ENCODE results near the gene SIRPB2. TPM values are rescaled to one million over a fixed set of nuclear protein-coding genes. Genes with fewer than 3 reads are reported as not detected.

The SIRPB2 gene
- total and polyA plus RNA-seq, 2 of the 8 experiments (the other 6 are each of a cell fraction or from before 2014, with no cell fraction given): 0.28 TPM; not detected in 1

DNA sequence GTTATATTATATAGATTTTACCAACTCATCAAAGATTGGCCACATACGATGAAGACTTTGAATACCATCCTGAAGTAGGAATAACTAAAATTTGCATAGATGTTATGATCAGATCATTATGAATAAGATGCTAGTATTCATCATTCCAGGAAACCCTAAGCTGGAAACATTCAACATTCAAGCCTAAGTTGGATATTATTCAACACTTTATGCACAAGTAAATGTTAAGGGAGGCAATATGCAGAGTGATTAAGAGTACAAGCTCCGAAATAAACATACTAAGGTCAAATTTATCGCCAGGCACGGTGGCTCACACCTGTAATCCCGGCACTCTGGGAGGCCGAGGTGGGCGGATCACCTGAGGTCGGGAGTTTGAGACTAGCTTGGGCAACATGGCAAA, 55.0 kb downstream of the SIRPB2 start:
- 87% methylated on average over 8 of the region's 8 CpGs; no CpG with 5 or more reads in 1 of the 2 experiments for WGBS, 2 experiments (ENCODE audit: extremely low coverage in 1 of 2, insufficient coverage in 1 of 2, insufficient read length in 1 of 2, insufficient replicate concordance in 2 of 2, low coverage in 1 of 2, low lambda C conversion rate in 2 of 2, missing lambda C conversion rate in 1 of 2)
- POLR2A ChIA-PET (ENCODE audit: partially characterized antibody): interaction anchor here (1.0 to 2.8 kb wide), 2 partner anchors 9 to 15 kb away, joined by 3 to 13 read pairs; no protein-coding TSS in a partner anchor

More for the DNA sequence above, 55.0 kb downstream of the SIRPB2 start:
- DNase-seq (ENCODE audit: low read depth in 1 of 2, low spot score in 2 of 2) (no peak), FAIRE-seq (no peak)
- H3K79me1 ChIP-seq (ENCODE audit: low read depth, low read length): no peaks in the 10 kb centered on the region
- H3K27me3 ChIP-seq (replicated peaks in 1 of 4; ENCODE audit: control insufficient read depth in 3 of 4, extremely low read depth in 1 of 4, insufficient read depth in 3 of 4, low read length in 3 of 4): no peaks in the 10 kb centered on the region
- H2BK5ac ChIP-seq (ENCODE audit: low read depth, low read length): no peak overlapping the region
- TF ChIP-seq TCF12 (IDR thresholded peaks at IDR 0.05; ENCODE audit: low read depth, low read length) (no peak), CHD2 (IDR thresholded peaks at IDR 0.05; ENCODE audit: low read length) (no peak), YY1 (IDR thresholded peaks at IDR 0.05; ENCODE audit: low read depth, low read length) (no peak), SIRT6 (IDR thresholded peaks at IDR 0.05; ENCODE audit: low read length) (no peak), SRF (IDR thresholded peaks at IDR 0.05; ENCODE audit: low read depth, low read length) (no peak), KDM1A (IDR thresholded peaks at IDR 0.05; ENCODE audit: borderline replicate concordance, low read length) (no peak), HDAC6 (IDR thresholded peaks at IDR 0.05; ENCODE audit: low read depth, low read length) (no peak), POLR2AphosphoS5 (IDR thresholded peaks at IDR 0.05; ENCODE audit: low read depth, low read length) (no peak), SP2 (IDR thresholded peaks at IDR 0.05; ENCODE audit: low read length) (no peak), TEAD4 (IDR thresholded peaks at IDR 0.05; ENCODE audit: low read depth, low read length) (no peak), ZNF274 (IDR thresholded peaks at IDR 0.05; ENCODE audit: borderline replicate concordance, extremely low read depth, low read length) (no peak)
- H4K91ac ChIP-seq (replicated peaks; ENCODE audit: insufficient read length, low read length): no peak overlapping the region
- H2BK15ac ChIP-seq (ENCODE audit: low read length): no peak overlapping the region
- no peak overlapping the region for H2BK120ac ChIP-seq (replicated peaks; ENCODE audit: low read depth, low read length)
- H3K79me2 ChIP-seq (ENCODE audit: control insufficient read depth in 1 of 2, insufficient read depth in 2 of 2, low read length in 2 of 2): no peaks in the 10 kb centered on the region
- no peak overlapping the region for H4K8ac ChIP-seq (ENCODE audit: extremely low read depth, insufficient read depth, low read length)
- peaks cover 0 to 16% (median 0%) of the 10 kb centered on the region in 4 experiments; a peak in 2 of 8 replicates for H3K36me3 ChIP-seq (ENCODE audit: control insufficient read depth in 2 of 4, insufficient read depth in 4 of 4, low read length in 3 of 4)
- no peak overlapping the region for H3K18ac ChIP-seq (ENCODE audit: extremely low read depth, low read length)
- H3K9me3 ChIP-seq (ENCODE audit: insufficient read depth in 2 of 2, low read depth in 1 of 2, low read length in 1 of 2): peaks cover 15 to 27% of the 10 kb centered on the region in 2 experiments
- H3K4me3 ChIP-seq (ENCODE audit: extremely low read depth in 1 of 4, insufficient read depth in 2 of 4, low read depth in 3 of 4, low read length in 4 of 4): no peak overlapping the region
- H3K23me2 ChIP-seq (ENCODE audit: low read depth, low read length): no peaks in the 10 kb centered on the region
- H2BK20ac ChIP-seq (ENCODE audit: low read length): no peak overlapping the region
- CTCF ChIA-PET (ENCODE audit: partially characterized antibody): interaction anchor here (1.0 to 8.4 kb wide), 11 partner anchors 12 to 252 kb away, joined by 3 to 139 read pairs (median 6); partner anchors contain the start of gene NSFL1C
- H3K4me1 ChIP-seq (replicated peaks in 1 of 4; ENCODE audit: control insufficient read depth in 3 of 4, insufficient read depth in 4 of 4, low read length in 3 of 4): no peaks in the 10 kb centered on the region; a peak in 1 of 7 replicates
- H2BK12ac ChIP-seq (ENCODE audit: low read depth, low read length): no peak overlapping the region
- no peak overlapping the region for H4K5ac ChIP-seq (ENCODE audit: insufficient read length, low read depth, low read length)
- H2AK5ac ChIP-seq (ENCODE audit: low read depth, low read length): no peak overlapping the region
- no peaks in the 10 kb centered on the region for H4K20me1 ChIP-seq (replicated peaks in 1 of 2; ENCODE audit: control insufficient read depth in 1 of 2, insufficient read depth in 2 of 2, low read length in 2 of 2)
- no peak overlapping the region for H3K23ac ChIP-seq (ENCODE audit: insufficient read length)
- H3K14ac ChIP-seq (ENCODE audit: insufficient read length): no peak overlapping the region
- no peak overlapping the region for H3K56ac ChIP-seq (replicated peaks; ENCODE audit: insufficient read length, low read depth, low read length)
- H3K4me2 ChIP-seq (ENCODE audit: insufficient read depth in 1 of 2, low read depth in 2 of 2, low read length in 2 of 2): no peak overlapping the region
- H3K27ac ChIP-seq (ENCODE audit: low read depth, low read length): no peak overlapping the region
- no peak overlapping the region for H3K4ac ChIP-seq (replicated peaks; ENCODE audit: insufficient read length, low read depth, low read length)
- H3K9ac ChIP-seq (replicated peaks in 1 of 4; ENCODE audit: extremely low read depth in 1 of 4, low read depth in 3 of 4, low read length in 3 of 4): no peak overlapping the region
- no peak overlapping the region for H2AFZ ChIP-seq (ENCODE audit: low read length)

Data from H1 (cell line).